Measurements from ENCODE around the gene APOC3.

APOC3 gene

DNA sequence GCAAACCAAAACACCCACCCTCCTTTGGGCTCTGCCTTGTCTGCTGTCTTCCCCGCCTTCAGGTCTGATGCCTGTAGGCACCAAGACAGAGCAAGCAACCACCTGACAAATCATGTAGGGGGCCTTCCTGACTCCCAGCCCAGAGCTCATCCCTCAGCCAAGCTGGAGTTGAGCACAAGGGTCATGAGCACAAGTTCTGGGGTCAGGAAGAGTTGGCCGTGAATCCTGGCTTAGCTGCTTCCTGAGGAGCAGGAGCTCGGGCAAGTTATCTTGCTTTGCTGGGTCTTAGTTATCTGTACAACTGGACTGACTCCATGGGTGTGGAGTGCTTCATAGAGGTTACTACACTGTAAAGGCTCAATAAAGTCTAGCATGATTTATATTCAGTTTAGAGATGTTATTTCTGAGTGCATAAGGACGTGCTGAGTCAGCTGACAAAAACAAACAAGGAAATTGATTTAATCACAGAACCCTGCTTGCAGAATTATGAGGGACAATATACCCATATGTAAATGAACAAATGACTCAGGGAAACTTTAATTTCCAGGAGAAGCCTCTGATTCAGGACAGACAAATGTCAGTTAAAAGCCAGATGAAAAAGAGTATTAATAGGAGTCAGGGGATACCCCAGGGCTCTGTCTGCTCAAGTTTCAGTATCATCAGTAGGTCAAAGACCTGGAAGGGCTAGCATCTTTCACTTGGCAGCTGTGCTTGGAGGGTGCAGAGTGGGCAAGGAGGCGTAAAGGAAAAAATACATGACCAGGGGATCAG, 22.7 kb downstream of the APOC3 start:
- DNase-seq = no peak

DNA sequence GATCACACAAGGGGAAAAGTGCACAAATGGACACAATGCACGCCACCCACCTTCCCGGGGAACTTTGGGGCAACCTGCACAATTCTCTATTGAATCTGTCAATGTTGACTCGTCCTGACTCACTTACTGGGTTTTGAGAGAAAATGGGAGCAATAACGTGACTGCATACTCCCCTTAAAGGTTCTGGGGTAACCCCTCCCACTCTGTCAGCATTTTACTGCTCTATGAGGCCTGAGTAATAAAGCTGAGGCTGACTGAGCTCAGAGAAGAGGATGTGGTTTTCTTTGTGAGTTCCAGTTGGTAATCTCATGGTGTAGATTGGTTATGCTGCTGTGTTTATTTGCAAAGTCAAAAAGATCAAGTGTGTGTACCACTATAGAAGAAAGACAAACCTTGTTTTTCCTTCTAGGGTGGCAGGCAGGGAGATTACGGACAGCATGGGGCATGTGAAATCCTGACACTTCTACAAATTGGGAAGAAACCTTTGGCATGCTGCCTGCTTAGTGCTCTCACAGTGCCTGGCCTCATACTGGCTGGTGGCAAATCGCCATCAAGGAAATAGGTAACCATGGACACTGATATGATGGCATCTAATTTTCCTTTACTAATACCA, 23.9 kb downstream of the APOC3 start:
- DNase-seq = peak; percentile 24

DNA sequence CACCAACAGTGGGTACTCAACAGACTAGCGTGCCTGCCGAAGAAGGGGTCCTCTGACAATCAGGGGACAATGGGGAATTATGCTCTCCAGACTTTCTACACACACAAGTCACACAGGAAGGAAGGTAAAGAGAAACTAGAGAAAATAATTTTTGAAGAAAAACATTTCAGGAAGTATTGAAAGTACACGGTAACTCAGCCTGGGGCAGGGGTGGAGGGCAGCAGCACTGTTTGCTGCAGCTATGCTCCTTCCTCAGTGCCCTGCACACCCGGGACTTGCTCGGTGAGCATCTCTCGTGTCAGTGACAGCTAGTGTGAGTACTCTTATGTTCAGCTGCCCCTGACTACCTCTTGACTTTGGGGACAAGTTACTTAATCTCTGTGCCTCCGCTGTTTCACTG, 25.7 kb downstream of the APOC3 start:
- no peak for DNase-seq

DNA sequence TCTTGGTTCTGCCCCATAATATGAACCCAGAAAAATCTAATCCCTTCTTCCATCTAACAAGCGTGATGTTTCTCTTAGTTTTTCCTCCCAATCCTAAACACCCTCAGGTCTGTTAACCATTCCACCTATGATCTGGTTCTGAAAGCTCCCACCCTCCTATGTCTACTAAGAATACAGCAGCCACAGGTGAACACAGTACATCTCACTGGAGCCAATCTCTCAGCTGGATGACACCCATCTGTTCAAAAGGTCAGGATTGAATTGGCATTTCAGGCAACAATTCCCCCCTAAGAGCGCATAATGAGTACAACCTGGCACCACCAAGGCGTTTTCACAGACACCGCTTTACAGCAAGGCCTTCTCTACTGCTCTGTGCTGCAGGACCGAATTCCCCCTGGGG, 26.7 kb downstream of the APOC3 start:
- DNase-seq = no peak

DNA sequence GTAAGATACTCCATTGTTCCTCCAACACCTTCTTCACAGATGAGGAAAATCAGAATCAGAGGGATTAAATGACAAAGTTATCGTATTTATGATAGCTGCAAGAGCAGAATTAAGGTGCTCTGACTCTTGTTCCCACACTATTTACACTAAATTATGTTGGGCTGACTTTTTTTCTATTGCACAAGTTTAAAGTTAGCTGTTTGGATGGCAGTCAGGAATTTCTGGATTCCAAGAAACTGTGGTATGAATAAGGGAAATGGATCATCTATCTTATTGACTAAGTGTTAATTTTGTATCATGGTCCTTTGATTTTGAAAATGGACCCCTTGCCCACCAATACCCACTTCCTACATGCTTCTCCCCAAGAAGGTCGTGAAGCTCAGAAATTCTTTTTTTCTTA, 27.6 kb downstream of the APOC3 start:
- no peak for DNase-seq

DNA sequence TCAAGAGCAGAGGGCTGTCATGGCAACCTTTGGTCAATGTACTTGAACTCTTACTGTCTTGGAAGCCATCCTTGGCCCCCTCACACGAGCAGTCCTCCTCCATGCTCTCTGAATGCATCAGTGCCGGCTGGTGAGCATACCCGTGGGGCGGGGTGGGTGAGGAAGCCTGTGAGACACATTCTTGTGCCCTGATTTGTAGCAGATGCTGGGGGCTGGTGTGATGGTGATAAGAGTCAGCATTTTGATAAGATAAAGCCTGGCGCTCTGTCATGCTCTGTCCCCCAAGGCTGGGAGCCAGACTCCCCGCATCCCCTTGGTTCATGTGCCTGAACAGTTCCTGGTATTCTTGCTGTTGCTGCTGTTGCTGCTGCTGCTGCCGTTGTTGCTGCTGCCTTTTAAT, 28.2 kb downstream of the APOC3 start:
- DNase-seq = no peak

DNA sequence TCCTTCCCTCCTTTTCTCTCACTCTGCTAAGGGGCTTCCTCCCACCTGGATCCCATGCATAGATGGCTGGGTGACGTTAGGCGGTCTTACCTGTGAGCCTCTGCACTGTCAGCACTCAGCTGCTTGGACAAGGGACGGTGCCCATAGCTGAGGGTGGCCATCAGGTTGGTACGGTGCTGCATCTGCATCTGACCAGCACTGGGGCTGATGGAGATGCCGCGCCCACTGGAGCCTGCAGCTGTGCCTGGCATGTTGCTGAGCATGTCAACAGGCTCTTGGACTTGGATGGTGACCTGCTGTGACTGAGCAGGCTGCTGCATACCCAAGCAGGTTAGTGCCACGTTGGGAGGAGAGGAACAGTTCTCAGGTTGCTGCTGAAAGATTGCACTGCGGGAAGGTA, 29.5 kb downstream of the APOC3 start:
- no peak for DNase-seq

DNA sequence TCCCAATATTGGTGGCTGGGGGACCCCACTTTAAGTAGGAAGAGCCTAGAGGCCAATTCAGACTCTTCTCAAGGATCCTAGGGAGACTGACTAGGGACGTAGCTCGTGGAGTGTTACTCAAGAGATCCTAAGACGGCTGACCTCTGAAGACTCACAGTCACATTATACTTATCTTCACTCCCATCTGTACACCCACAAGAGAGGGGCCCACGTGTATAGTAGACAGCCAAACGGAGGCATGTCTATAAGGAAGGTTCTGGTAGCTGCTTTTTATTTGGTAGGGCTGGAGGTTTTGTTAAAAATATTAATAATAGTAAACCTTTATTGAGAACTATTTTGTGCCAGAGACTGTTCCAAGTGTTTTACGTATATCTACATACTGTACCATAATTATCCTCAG, 30.6 kb downstream of the APOC3 start:
- no peak for DNase-seq

DNA sequence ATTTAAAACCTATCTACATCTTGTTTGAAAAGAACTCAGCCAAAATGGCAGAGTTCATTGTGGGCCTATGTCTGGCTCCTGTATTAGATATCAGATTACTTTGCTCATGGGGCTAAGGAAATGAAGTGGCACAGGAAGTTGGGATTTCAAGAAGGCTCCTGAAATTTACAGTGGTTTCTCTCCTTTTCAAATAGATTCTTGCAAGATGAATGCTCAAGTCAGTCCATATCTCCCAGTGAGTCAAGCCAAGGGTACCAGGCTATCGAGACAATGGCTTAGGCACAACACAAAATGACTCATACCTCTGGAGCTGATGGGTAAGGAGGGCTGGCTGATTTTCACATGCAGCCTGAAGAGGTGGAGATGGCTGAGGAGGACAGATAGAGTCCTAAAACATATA, 31.8 kb downstream of the APOC3 start:
- no peak for DNase-seq

DNA sequence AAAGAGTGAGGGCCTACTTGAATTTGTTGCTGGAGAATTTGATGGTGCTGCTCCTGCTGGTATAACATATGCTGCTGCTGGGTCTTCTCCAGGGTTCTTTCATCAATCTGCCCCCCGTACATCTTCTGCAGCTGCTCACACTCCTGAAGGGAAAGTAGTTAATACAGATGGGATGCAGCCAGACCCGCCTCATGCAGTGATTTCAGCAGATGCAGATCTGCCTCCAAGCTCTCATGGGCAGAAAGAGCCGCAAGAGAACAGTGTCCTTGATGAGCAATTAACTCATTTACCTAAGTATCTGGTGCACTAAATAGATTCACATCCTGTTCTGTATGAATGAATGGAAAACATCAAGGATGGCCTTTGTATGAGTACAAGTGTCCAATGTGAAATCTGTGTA, 32.5 kb downstream of the APOC3 start:
- DNase-seq = no peak

DNA sequence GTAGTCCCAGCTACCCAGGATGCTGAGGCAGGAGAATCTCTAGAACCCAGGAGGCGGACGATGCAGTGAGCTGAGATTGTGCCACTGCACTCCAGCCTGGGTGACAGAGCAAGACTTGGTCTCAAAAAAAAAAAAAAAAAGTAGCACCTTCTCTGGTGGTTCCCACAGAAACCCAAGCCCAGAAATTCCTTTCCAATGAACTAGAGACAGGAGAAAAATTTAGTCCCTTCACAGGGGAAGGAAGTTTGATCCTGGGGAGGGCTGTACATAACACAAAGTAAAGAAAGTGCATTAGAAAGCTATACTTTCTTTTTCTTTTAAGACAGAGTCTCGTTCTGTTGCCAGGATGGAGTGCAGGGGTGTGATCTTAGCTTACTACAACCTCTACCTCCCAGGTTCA, 33.2 kb downstream of the APOC3 start:
- DNase-seq = no peak

DNA sequence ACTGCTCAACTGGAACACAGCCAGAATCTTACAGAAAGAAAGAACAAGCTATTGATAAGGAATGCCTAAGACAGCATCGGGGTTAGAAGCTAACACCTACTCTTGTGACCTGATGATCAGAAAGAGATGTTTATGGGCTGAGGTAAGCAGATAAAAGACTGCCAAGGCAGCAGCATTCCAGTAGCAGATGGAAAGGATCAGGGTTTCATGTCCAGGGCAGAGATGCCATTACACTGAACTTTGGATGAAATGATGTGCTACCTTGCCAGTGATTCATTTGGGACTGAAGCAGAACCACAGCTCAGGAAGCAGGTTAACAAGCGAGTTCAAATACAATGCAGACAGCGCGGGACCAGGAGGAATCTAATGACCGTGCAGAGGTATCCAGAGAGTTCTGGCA, 34.8 kb downstream of the APOC3 start:
- DNase-seq = no peak

DNA sequence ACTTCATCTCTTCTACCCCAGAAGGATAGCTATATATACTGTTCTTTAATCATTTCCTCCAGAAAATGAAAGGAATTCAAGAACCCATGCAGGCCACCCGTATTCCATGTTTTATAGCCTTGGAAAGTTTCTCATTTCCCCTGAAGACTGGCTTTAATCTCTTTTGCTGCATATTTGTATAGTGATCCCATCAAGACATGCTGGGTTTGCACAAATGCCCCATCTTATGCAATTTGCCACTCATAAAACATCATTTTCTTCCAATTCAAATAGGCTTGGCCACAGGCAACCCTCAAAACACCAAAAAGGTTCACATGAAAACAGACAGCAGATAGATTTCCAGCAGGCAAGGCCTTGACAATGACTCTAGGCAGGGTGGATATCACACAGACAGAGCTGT, 36.0 kb downstream of the APOC3 start:
- no peak for DNase-seq

DNA sequence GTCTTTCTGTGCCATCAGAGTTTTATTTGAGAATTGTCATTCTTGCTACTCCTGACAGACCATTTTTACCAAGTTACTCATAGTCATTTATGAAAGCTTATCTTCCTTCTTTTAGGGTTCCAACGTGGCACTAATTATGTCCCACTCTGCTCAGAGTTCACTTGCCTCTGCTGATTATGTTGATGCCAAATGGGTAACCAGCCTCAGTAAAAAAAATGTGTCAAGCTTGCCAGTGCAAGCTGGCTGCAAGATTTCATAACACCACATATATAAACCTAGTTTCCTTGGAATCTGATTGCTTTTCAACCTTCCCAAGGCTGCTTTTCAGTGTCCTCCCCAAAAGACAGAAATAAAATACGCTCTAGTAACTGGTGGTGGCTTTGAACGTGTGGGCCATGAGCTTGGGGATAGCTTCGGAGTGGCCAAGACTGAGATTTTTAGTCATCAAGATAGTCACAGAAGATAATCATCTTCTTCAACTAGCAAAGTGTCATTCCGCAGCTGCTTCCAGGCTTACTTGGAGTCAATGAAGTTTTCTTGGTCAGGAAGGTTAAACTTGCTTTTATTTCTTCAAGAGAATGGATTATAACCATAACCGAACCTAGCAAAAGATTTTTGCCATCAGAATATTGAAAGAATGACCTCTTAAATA, 37.2 kb downstream of the APOC3 start:
- no peak for DNase-seq

DNA sequence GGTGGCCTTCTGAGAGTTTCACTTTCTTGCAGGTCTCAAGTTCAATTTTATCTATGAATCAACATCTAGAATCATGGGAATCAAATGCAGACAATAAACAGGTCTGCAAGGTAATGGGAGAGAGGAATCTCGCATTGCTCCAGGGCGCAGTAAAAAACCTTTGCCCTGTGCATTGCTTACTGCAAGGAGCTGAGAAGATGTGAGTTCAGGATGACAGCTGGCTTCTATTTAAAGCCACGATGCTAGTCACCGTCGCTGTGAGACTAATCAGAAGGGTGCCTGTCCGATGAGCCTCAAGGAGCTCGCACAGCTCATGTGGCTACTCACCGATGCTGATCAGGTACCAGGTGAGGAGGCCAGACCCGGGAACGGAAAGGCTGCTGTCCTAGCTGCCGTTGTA, 37.9 kb downstream of the APOC3 start:
- DNase-seq = no peak

DNA sequence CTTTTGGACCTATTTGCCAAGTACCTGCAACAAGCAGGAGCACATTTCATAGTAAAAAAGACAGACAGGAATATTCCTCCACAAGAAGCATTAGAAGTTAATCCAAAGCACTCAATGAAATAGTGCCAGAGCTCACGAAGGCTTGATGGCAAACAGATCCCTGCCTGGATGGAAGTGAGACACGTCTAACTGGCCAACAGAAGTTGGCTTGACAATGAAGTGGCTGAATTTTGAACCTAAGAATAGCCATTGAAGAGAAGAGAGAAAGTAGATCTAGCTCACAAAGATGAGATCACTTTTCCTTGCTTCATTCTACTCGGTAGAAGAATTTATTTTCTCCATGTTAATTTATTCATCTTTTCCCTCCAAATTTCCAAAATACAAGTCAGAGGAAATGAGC, 38.4 kb downstream of the APOC3 start:
- DNase-seq = no peak

DNA sequence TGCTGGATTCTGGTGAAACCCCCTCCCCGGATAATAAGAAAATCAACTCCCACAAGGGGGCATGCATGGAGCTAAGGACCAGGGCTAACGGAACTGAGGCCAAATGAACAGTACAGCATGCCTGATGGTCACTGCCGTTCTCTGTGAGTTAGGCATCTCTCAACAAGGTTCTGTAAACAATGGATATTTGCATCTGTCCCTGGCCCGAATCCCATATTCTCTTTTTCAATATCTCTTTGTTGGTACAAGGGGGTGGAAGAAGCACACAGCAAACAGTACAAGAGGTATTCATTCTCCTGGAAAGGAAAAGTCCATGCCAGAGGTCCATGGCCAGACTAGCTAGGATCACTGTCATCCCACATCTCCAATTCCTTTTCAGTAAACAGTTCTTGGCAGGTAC, 39.9 kb downstream of the APOC3 start:
- DNase-seq = no peak

DNA sequence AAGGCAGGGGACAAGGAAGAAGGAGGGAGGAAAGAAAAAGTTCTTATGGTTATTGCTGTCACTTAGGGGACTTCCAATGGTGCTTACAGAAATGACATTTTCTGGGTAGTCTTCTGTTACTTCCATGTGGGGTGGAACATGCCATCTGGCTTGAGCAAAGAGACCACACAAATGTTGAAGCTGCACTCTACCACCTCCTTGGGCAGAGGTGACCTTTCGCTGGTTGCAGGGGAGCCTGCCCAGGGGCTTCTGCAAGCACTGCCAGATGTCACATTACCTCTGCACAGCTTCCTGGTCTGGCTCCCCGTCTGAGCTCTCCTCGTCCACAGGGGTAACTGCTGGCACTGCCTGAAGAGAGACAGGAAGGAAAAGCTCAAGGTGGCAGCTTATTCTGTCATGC, 40.3 kb downstream of the APOC3 start:
- no peak for DNase-seq

DNA sequence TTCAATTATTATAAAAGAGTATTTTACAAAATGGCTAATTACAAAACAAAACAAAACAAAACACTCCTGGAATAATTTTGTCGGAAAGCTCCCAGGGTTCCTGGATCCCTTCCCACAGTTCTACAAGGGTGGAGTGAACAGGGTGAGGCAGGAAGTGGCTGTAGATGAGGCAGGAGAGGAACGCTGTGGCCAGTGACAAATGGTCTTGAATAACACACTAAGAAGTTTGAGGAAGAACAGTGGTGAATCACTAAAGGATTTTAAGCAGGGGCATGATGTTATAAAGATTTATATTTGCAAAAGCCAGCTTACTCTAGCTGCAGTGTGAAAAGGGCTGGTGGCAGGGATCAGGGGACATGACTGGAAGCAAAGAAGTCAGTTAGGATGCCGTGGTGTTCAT, 41.5 kb downstream of the APOC3 start:
- DNase-seq = no peak

DNA sequence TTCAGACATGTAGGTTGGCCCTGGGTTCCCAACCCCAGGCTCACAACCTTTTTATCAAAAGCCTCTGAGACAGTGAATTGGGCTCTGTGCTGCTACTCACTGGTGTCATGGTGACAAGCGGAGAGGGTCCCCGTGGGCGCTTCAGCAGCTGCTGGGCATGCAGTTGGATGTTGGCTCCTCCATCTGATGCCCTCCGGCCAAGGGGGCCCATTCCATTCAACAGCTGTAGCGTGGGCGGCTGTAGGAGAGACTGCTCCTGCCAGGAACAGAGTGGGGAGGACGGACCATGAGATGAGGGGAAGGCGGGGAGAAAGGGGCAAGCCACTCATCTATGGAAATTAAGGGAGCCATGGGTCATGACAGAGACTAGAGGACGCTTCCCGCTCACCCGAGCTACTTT, 43.7 kb downstream of the APOC3 start:
- DNase-seq = no peak

DNA sequence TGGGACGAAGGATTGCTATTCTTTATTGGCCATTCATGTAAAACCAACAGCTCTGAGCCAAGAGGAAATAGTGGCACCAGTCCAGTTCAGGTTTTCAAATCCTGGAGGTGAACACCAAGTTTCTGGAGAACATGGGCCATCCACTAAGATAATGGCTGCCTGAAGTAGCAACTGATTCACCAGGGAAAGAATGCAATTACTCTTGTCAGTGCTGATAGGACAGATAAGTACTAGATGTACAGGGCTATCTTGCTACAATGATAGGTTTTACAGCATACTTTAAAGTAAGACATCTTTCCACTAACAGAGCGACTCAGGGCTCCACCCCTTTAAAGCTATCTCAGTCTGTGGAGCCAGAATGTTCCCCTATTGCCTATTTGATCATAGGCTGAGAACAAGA, 44.5 kb downstream of the APOC3 start:
- no peak for DNase-seq

DNA sequence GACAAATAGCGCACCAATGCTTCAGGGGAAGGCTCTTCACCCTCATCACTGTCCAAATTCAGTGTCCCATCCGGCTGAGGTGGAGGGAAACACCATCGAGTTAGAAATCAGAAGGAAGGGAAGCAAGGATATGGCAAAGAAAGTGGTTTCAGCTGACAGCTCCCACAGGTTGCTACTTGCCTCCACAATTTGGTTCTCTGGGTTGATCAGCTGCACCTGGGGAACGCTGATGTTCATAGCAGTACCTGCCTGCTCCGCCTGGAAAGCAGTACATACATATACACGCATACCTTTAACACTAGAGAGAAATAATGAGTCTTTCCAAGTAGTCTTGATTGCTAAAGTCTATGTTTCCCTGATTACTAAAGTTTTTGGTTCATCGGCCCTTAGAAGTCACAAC, 45.5 kb downstream of the APOC3 start:
- DNase-seq = no peak

DNA sequence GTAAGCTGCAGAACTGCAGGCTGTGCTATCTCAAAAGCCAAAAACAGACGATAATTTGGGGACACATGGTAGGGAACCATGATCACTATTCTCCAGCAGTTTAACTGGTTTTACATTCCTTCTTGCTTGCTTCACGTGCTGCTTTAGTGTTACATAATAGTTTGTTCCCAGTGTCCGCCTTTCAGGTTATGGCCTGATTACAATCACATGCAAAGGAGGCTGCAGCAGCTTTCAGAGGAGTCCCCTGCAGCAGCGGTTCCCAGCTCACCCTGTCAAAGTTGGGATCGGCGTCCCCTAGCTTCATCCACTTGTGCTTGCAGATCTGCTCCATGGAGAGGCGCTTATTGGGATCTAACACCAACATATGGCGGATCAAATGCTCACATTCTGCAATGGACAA, 46.9 kb downstream of the APOC3 start:
- DNase-seq = no peak

DNA sequence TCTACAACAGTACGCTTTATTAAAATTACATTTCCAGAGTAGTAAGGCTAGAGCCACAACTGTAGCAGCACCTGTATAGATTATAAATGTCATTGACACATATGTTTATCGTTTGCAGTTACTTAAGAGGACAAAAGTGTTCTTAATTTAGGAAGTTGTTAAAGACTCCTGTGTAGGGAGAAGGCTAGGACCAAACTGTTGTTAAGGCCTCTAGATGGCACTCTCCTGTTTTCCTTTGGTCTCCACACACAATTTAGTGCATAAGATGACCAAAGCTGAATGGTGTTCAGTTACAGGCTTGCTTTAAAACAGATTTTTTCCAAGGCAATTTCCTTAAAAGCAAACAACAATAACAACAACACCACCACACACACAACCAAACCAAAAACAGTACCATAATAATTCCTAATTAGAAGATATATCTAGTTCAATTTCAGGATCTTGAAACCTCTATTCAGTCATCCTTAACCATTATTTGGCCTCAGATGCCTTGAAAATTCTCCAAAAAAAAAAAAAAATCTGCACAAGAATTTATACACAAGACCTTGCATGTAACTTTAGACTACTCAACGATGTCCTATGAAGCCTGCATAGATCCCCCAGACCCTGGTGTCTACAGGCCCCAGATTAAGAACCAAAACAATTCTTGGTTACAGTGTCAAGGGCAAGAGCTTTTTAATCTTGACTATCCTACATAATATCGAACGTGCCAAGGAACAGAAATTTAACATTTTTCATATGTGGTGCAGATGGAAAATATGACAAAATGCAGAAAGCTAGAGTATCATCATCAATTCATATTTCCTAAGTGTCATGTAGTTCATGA, 50.3 kb downstream of the APOC3 start:
- DNase-seq = peak; percentile 51

All from DMS153 (cell line).